ENCODE measurements around the gene SV2A.
"Not testable (repeated sequence)": the region's sequence is repeated elsewhere in the genome, so short reads cannot be mapped to it uniquely, and the experiment has no call there.

The SV2A gene

GRCh38 chr1:149917571-149918144 is at the start of gene SV2A:
TSS of gene SV2A (minus strand) at chr1:149917844. CDS start at chr1:149913840, 4,004 bp downstream.
- no peak for DNase-seq (ENCODE audit: insufficient read length, low spot score)

GRCh38 chr1:149967041-149967440 is 49.4 kb upstream of the SV2A start:
- DNase-seq (ENCODE audit: insufficient read length, low spot score) (no peak), FAIRE-seq (no peak)

More at GRCh38 chr1:149917571-149918144, at the start of gene SV2A:
- FAIRE-seq: peak; percentile 28

- DNase-seq (ENCODE audit: insufficient read length, low spot score) (no peak), FAIRE-seq (no peak)
Measured at GRCh38 chr1:149966405-149966804, 48.8 kb upstream of the SV2A start.

DNA sequence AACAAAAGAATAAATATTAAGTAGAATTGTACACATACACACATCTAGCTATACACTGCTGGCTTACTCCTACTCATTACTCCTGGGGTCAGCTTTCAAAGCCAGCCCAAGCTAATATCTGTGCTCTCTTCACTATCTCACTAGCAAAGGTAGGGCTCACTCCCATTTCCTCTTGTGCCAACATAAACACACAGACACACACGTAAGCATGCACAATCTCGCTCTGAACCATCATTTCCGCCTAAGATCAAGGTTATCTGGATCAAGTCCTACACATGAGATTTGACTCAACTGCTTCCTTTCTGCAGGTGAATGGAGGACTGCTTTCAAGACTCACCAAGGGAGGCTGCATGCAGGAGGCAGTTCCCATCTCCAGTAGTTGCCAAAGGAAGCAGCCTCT is 47.8 kb upstream of the SV2A start:
- FAIRE-seq: no peak
- no peak for DNase-seq (ENCODE audit: insufficient read length, low spot score)

DNA sequence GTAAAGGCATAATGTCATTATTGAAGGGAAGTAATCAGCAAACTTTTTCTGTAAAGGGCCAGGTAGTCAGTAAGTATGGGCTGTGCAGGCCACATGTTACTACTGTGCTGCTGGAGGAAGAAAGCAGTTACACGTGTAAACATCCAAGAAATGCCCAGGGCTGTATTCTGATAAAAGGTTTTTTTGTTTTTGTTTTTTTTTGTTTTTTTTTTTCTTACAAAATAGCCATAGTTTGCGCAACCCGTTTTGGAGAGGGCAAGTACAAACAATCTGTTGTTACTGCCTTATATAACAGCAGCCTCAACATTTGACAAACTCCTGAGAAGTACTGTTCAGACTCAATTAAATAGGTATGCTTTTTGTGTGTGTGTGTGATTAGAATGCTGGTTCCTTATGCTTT is 45.7 kb upstream of the SV2A start:
- no peak for DNase-seq (ENCODE audit: insufficient read length, low spot score)

DNA sequence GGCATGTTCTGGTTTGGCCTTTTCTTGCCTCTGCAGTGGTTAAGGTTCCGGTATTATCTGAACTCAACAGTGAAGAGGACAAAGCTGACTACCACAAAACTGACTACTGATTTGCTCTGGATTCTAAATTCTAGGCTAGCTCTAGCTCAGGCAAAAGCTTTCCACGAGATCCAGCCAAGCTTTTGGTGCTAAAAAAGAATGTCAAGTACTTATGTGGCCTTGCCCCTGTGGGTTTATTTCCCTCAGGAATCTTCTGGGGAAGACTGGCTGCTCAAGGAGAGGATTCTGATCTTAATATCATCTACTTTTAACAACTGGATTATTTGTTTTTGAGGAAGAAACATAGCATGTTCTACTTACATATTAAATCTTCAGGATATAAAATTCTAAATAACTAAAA is 45.1 kb upstream of the SV2A start:
- DNase-seq (ENCODE audit: insufficient read length, low spot score): no peak
- FAIRE-seq: no peak

More for the DNA sequence above, 45.7 kb upstream of the SV2A start:
- no peak for FAIRE-seq

DNA sequence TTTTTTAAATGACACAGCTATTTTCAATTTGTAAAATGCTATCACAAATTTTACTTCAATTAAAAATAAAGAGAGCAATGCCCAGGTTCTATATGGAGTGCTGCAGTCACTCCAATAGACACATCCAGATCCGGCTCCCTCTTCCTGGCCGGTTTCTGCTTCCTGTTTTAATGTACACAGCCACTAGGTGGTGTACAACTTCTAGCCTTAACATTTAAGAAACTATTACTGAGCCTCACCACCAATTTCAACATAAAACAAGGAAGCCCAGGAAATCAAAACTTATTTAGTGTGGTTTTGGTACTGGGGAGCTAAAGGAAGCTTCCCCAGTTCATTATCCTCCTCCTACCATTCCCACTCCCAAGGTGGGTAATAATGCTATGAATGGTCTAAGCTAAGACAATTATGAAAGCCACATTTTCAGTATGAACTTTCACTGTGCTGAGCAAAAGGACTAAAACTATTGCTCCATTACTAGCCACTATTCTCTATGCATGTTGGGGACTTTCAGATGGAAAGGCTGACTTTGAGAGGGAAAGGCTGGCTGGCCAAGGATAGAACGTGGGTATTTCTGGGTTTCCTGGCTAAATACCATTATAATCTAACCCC is 44.5 kb upstream of the SV2A start:
- DNase-seq (ENCODE audit: insufficient read length, low spot score) (peak; percentile 44), FAIRE-seq (peak; percentile 39)

DNA sequence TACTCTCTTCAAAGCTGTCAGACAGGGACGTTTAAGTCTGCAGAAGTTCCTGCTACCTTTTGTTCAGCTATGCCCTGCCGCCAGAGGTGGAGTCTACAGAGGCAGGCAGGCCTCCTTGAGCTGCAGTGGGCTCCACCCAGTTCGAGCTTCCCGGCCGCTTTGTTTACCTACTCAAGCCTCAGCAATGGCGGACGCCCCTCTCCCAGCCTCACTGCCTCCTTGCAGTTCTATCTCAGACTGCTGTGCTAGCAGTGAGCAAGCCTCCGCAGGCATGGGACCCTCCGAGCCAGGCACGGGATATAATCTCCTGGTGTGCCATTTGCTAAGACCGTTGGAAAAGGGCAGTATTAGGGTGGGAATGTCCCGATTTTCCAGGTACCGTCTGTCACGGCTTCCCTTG is 39.9 kb upstream of the SV2A start:
- FAIRE-seq: not testable (repeated sequence)

GRCh38 chr1:149949911-149950310 is 32.3 kb upstream of the SV2A start:
- FAIRE-seq (no peak), DNase-seq (ENCODE audit: insufficient read length, low spot score) (no peak)

More for the DNA sequence above, 39.9 kb upstream of the SV2A start:
- not testable (repeated sequence) for DNase-seq (ENCODE audit: insufficient read length, low spot score)

DNA sequence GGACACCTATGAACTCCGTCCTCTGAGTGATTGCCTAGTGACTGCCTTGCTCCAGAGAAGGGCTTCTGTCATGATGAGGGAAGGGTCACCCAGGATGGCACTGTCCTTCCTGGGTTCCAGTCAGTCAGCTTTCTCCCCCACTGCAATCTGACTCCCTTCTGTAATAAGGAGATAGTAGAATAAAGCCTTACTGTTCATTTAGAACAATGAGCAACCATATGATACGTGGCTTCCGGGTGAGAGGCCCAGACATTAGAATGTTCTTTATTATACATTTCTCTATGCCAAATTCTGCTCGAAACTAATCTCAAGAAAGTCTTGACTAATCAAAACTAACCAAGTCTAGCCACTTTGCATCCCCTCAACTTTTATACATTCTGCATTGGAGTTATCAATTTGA is 27.6 kb upstream of the SV2A start:
- DNase-seq (ENCODE audit: insufficient read length, low spot score) (no peak), FAIRE-seq (no peak)

DNA sequence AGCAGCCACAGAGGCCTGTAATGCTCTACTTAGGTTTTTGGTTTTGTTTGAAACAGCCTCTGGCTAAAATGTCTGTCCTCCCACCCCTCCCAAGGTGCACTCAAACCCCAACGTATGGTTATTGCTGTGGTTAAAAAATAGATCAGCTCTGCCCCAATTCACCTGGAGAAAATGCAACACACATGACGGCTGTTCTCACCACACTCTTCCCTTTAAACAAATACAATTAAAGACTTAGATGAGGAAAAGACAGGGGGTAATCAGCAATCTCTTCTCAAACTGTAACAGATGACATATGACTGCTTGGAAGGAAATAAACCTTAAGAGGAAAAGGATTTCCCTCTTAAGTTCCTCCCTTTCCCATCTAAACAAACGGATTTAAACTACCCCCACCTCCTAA is 25.2 kb upstream of the SV2A start:
- no peak for DNase-seq (ENCODE audit: insufficient read length, low spot score)
- FAIRE-seq: no peak

GRCh38 chr1:149942207-149942606 is 24.6 kb upstream of the SV2A start:
- no peak for FAIRE-seq
- DNase-seq (ENCODE audit: insufficient read length, low spot score): no peak

DNA sequence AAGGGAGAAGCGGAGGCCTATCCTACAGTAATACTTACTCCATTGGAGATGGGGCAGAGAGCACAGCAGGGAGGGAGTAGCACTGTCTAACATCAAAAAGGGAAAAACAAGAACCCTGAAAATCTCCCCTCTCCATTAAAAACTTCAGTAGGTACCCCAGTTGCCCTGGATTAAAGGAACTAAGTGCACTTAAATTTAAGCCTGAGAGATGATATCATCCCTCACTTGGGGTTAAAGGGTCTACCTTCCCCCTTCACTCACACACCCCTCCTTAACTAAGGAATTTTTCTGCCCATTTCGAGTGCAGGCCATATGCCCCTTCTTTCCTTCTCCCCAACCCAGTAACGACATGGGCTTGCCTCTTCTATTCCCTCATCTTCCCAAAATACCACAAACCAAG is 22.8 kb upstream of the SV2A start:
- DNase-seq (ENCODE audit: insufficient read length, low spot score) (no peak), FAIRE-seq (no peak)

DNA sequence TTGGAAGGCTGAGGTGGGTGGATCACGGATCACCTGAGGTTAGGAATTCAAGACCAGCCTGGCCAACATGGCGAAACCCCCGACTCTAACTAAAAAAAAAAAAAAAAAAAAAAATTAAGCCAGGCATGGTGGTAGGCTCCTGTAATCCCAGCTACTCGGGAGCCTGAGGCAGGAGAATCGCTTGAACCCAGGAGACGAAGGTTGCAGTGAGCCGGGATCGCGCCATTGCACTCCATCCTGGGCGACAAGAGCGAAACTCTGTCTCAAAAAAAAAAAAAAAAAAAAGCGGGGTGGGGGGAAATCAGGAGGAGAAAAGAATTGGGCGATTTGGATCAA is 21.0 kb upstream of the SV2A start:
- not testable (repeated sequence) for DNase-seq (ENCODE audit: insufficient read length, low spot score); FAIRE-seq

DNA sequence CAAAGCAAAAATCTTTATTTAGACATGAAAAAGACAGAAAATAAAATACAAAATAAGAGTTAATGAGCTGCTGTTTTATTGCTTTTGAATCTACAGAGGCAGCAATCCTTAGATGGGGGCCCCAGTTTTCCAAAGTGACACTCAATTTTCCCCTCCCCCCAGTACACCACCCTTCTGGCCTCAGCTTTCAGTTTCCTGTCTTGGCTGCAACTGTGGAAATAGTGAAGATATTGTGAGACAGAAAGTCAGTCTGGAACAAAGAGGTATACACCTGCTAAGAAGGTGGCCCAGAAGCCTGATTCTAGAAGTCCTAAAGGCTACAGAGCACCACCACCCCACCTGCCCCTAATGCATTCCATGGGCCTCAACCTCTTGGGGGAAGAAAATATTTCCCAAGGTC is 20.1 kb upstream of the SV2A start:
- no peak for FAIRE-seq
- DNase-seq (ENCODE audit: insufficient read length, low spot score): no peak

DNA sequence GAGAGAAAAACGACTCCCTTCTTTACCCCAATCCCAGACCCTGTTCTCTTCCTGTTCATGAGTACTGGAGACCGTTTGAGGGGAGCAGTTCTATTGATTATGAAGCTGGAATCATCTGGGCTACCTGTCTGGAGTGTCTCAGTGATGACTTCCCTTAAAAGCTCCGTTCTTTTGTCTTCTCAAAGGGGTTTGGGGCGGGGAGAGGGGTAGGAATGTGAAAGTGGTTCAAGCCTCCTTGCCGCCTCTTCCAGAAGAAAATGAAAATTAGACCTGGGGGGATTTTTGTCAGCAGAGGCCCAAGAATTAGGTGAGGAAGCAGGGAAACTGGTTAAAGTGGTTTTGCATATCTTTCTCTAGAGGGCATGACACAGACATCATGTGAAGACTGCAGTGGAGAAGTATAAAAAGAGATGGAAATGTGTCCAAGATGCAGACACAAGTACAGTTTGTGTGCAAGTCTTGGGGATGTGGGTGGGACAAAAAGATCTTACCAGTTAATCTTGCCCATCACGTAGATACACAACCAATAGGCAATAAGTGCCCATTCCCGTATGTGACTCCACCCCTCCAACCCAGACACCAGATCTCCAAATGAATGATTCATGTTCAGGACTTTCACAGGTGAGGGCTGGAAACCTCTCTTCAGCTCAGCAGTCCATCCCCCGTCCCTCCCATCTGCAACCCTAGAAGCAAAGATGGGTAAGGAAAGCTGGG is 19.5 kb upstream of the SV2A start:
- FAIRE-seq (no peak), DNase-seq (ENCODE audit: insufficient read length, low spot score) (no peak)

- no peak for FAIRE-seq
- DNase-seq (ENCODE audit: insufficient read length, low spot score): no peak
Measured at GRCh38 chr1:149936170-149936991, 18.7 kb upstream of the SV2A start, which contains the start of gene MTMR11. TSS of gene MTMR11 (minus strand) at chr1:149936879. CDS start at chr1:149936647, 232 bp downstream.

GRCh38 chr1:149934356-149934755 is 16.7 kb upstream of the SV2A start:
- FAIRE-seq (no peak), DNase-seq (ENCODE audit: insufficient read length, low spot score) (no peak)

DNA sequence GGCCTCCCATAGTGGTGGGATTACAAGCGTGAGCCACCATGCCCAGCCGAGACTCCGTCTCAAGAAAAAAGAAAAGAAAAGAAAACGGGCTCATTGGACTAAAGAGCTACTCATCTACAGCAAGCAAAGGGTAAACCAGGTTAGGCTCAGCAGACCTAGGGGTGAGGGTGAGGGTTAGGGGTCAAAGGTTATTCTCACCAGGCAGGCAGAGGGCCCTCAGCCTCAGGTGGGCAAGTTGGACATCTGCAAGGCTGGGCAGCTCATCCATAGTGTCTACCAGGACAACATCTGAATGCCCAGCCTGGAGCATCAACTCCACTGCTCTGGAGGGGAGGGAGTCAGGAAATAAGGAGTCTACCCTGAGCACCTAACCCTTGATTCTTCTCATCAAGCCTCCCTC is 15.6 kb upstream of the SV2A start:
- DNase-seq (ENCODE audit: insufficient read length, low spot score) (no peak), FAIRE-seq (no peak)

- FAIRE-seq: no peak
- no peak for DNase-seq (ENCODE audit: insufficient read length, low spot score)
Measured at GRCh38 chr1:149932474-149932873, 14.8 kb upstream of the SV2A start.

DNA sequence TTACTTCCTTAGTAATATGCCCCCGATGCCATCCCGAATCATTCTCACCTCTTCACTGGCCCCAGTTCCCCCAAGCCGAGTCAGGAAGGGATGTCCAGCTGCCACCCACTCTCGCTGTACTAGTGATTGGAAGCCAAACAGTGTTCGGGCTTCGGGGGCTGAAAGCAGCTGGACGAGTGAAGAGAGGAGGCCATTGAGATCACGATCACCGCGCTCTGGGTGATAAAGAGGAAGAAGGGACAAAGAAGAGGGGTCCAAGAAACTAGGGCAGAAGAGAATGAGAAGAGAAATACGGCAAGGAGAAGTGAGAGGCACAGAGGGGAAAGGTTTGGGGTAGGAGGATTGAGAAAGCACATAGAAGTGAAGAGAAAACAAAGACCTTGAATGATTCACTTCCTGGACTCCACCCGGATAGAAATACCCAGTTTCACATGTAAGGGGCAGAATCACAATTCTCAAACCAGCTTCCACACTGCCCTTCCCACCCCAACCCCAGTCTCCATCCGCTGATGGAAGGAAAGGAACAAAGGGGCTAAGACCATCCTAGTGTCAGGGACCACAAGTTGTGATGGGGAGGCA is 13.7 kb upstream of the SV2A start:
- DNase-seq (ENCODE audit: insufficient read length, low spot score) (no peak), FAIRE-seq (no peak)
